BJ (cell line): ENCODE results near the gene ZNF44. TPM values are rescaled to one million over a fixed set of nuclear protein-coding genes. Genes with fewer than 3 reads are reported as not detected.
A peak's percentile ranks its signal among the peaks of the same experiment; 100 is the strongest.
"Not testable (repeated sequence)": the region's sequence is repeated elsewhere in the genome, so short reads cannot be mapped to it uniquely, and the experiment has no call there.

Experiments
- CTCF ChIA-PET: fragments of 350-600 bp; formaldehyde crosslinking; extraction: SDS; loops from one replicate; lab custom pipeline; 2021; ENCODE audit warnings: antibody characterized with exemption, inconsistent platforms; lab: Yijun Ruan, JAX
- POLR2A ChIA-PET: fragments of 300-600 bp; sonication (Branson Sonifier 250); formaldehyde crosslinking; extraction: SDS; loops from one replicate; lab custom pipeline; 2021; ENCODE audit warnings: antibody characterized with exemption; lab: Charles Lee
- DNase-seq: peaks from one replicate; pipeline ENCODE4 v3.0.0-alpha.2; 2011; ENCODE audit warnings: low read depth
- H3K27me3 ChIP-seq: 2 replicates; pipeline ENCODE4 v1.6.0; 2011; ENCODE audit warnings: low read length; ENCODE audit not compliant: control insufficient read depth, insufficient read depth
- H3K36me3 ChIP-seq: 2 replicates; pipeline ENCODE4 v1.5.1; 2011; ENCODE audit warnings: low read length; ENCODE audit not compliant: control insufficient read depth, insufficient read depth
- H3K4me3 ChIP-seq: 2 replicates; pipeline ENCODE4 v1.5.1; 2011; ENCODE audit warnings: low read depth, mild to moderate bottlenecking, control low read depth, low read length
- polyA plus RNA-seq: library from polyadenylated mRNA; depleted of rRNA; stranded (reverse); fragments of >200 nt; gene quantifications from 2 replicates; pipeline ENCODE4 v1.2.3, GENCODE V29; 2011
- TF ChIP-seq, protein P1 (sequence below): IDR thresholded peaks from 2 replicates; pipeline ENCODE4 v1.5.1; 2011; ENCODE audit warnings: low read depth, mild to moderate bottlenecking, control low read depth, inconsistent platforms, low read length, moderate library complexity; ENCODE audit not compliant: insufficient read depth

ZNF44 gene
- polyA plus RNA-seq, 1 experiment, result 2.9 TPM

DNA sequence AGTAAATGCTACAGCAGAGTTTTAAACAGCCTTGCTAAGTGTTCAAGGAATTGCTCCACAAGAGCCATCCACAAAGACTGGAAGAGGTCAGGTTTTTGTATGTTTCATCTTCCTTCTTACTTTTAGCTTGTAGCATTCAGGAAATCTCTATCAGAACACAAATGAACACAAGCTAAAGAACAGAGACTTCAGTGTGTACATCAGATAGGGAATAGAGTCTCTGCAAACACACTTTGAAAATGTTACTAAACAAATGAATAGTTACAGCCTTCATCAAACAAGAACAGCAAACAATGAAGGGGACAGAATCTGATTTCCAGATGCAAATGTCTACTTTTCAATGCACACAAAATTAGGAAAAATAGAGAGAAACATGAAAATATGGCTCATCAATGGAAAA is 31.0 kb upstream of the ZNF44 start:
- ChIA-PET CTCF (interaction anchor here (0.7 kb wide), 1 partner anchor 152 kb away, joined by 3 read pairs; no protein-coding TSS in a partner anchor), POLR2A (no interaction called here)
- no peaks in the 10 kb centered on the region for H3K27me3 ChIP-seq
- DNase-seq, result no peak
- H3K4me3 ChIP-seq, result no peak overlapping the region
- H3K36me3 ChIP-seq, result no peaks in the 10 kb centered on the region
- TF ChIP-seq, protein P1, sequence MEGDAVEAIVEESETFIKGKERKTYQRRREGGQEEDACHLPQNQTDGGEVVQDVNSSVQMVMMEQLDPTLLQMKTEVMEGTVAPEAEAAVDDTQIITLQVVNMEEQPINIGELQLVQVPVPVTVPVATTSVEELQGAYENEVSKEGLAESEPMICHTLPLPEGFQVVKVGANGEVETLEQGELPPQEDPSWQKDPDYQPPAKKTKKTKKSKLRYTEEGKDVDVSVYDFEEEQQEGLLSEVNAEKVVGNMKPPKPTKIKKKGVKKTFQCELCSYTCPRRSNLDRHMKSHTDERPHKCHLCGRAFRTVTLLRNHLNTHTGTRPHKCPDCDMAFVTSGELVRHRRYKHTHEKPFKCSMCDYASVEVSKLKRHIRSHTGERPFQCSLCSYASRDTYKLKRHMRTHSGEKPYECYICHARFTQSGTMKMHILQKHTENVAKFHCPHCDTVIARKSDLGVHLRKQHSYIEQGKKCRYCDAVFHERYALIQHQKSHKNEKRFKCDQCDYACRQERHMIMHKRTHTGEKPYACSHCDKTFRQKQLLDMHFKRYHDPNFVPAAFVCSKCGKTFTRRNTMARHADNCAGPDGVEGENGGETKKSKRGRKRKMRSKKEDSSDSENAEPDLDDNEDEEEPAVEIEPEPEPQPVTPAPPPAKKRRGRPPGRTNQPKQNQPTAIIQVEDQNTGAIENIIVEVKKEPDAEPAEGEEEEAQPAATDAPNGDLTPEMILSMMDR, result no peak

DNA sequence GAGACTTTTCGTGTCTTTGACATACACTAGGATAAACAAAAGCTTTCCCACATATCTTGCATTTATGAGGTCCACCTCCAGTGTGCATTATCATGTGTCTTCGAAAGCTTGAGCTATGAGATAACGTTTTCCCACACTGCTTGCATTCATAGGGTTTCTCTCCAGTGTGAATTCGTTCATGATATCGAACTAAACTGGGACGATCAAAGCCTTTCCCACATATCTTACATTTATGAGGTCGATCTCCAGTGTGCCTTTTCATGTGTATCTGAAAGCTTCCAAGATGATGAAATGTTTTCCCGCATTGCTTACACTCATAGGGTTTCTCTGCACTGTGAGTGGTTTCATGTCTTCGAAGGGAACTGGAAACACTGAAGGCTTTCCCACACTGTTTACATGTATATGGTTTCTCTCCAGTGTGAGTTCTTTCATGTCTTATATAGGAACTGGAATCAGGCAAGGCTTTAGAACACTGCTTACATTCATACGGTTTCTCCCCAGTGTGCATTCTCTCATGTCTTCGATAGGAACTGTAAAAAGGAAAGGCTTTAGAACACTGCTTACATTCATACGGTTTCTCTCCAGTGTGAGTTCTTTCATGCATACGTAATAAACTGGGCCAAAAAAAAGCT is 24.2 kb upstream of the ZNF44 start:
- no peak overlapping the region for H3K4me3 ChIP-seq
- POLR2A ChIA-PET, result no interaction called here
- CTCF ChIA-PET, result interaction anchor here (0.7 kb wide), 1 partner anchor 18 kb away, joined by 3 read pairs; no protein-coding TSS in a partner anchor
- peaks cover 6% of the 10 kb centered on the region for H3K36me3 ChIP-seq
- DNase-seq, result no peak
- TF ChIP-seq, protein P1, result no peak
- no peaks in the 10 kb centered on the region for H3K27me3 ChIP-seq

DNA sequence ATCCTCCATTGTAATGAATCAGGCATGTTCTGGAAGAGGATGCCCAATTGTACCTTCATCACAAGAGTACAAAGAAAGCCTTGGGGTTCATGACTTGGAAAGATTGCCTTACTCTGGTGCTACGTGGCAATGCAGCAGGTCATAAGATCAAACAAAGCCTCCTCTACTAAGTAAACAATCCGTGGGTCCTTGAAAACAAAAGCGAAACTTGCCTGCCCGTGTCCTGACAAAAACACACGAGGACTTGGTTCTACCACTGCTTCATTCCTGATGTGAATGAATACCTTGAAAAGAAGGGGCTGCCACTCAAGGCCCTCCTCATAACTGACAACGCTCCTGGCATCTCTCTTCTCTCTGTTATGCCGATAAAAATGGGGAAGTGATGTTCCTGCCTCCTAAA is 19.9 kb upstream of the ZNF44 start:
- TF ChIP-seq, protein P1, result no peak
- CTCF ChIA-PET, result interaction anchor here (1.4 kb wide), 1 partner anchor 13 kb away, joined by 3 read pairs; no protein-coding TSS in a partner anchor
- Histone ChIP-seq H3K4me3 (no peak overlapping the region), H3K27me3 (no peaks in the 10 kb centered on the region), H3K36me3 (peaks cover 4% of the 10 kb centered on the region)
- POLR2A ChIA-PET, result no interaction called here
- DNase-seq, result no peak

DNA sequence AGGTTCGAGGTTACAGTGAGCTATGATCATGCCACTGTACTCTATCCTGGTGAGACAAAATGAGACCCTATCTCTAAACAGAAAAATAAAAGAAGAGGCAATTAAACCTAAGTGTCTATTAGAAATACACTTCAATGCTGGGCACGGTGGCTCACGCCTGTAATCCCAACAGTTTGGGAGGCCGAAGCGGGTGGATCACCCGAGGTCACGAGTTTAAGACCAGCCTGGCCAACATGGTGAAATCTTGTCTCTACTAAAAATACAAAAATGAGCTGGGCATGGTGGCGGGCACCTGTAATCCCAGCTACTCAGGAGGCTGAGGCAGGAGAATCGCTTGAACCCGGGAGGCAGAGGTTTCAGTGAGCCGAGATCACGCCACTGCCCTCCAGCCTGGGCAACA is 14.2 kb upstream of the ZNF44 start:
- H3K36me3 ChIP-seq, H3K4me3 ChIP-seq, DNase-seq, H3K27me3 ChIP-seq, POLR2A ChIA-PET: not testable (repeated sequence)
- CTCF ChIA-PET, result interaction anchor here (1.2 kb wide), 1 partner anchor 14 kb away, joined by 4 read pairs; no protein-coding TSS in a partner anchor

DNA sequence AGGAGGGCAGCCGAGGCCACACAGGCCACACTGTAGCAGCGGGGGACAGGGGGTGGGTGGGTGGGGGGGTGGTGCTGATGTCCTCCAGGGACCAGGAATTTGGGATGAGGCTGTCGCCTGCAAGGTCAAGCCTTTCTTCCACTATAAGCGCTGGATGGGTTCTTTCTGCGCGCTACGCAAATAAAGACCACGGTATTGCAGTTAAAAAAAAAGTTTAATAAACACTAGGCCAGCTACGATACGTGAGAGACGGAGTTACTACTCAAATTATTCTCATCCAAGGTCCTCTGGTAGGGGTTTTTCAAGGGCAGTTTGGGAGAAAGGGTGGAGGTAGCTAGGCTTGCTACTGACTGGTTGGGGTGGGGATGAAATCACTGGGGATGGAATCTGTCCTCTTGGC is 508 bp upstream of the ZNF44 start:
- no peak for DNase-seq
- POLR2A ChIA-PET, result no interaction called here

More for the DNA sequence above, 508 bp upstream of the ZNF44 start:
- CTCF ChIA-PET, result interaction anchor here (1.0 to 1.4 kb wide), 2 partner anchors 14 to 204 kb away, joined by 4 read pairs; no protein-coding TSS in a partner anchor
- no peaks in the 10 kb centered on the region for H3K36me3 ChIP-seq
- no peaks in the 10 kb centered on the region for H3K27me3 ChIP-seq
- TF ChIP-seq, protein P1, result no peak
- H3K4me3 ChIP-seq, result peak overlapping the region; percentile 96
